NT2/D1 (cell line): ENCODE results near the gene MRPL4.

Experiments used
- DNase-seq: peaks from one replicate; pipeline ENCODE4 v3.0.0-alpha.2; 2011; ENCODE audit warnings: low read depth, low spot score
- H3K27me3 ChIP-seq: 2 replicates; pipeline ENCODE4 v1.6.0; 2011; ENCODE audit warnings: mild to moderate bottlenecking; ENCODE audit not compliant: insufficient read length, insufficient read depth
- H3K36me3 ChIP-seq: 2 replicates; pipeline ENCODE4 v1.6.1; 2011; ENCODE audit warnings: mild to moderate bottlenecking, low read length, mixed read lengths; ENCODE audit not compliant: insufficient read depth, insufficient read length
- H3K4me1 ChIP-seq: 2 replicates; pipeline ENCODE4 v1.5.1; 2011; ENCODE audit not compliant: insufficient read depth, insufficient read length
- H3K4me3 ChIP-seq: 2 replicates; pipeline ENCODE4 v1.5.1; 2011; ENCODE audit warnings: low read depth; ENCODE audit not compliant: insufficient read length
- H3K9ac ChIP-seq: 2 replicates; pipeline ENCODE4 v1.6.0; 2011; ENCODE audit warnings: low read depth; ENCODE audit not compliant: insufficient read length
- H3K9me3 ChIP-seq: 2 replicates; pipeline ENCODE4 v1.5.1; 2011; ENCODE audit warnings: mild to moderate bottlenecking, low read length; ENCODE audit not compliant: insufficient read depth
- SUZ12 ChIP-seq: IDR thresholded peaks from 2 replicates; pipeline ENCODE4 v1.6.1; 2011; ENCODE audit not compliant: insufficient read length, insufficient read depth; ENCODE audit errors: extremely low read depth
- YY1 ChIP-seq: IDR thresholded peaks from 2 replicates; pipeline ENCODE4 v1.6.1; 2011; ENCODE audit not compliant: insufficient read length, insufficient read depth
- ZNF274 ChIP-seq: IDR thresholded peaks from 2 replicates; pipeline ENCODE4 v1.6.1; 2011; ENCODE audit warnings: mild to moderate bottlenecking, low read depth, low read length

Gene MRPL4

DNA sequence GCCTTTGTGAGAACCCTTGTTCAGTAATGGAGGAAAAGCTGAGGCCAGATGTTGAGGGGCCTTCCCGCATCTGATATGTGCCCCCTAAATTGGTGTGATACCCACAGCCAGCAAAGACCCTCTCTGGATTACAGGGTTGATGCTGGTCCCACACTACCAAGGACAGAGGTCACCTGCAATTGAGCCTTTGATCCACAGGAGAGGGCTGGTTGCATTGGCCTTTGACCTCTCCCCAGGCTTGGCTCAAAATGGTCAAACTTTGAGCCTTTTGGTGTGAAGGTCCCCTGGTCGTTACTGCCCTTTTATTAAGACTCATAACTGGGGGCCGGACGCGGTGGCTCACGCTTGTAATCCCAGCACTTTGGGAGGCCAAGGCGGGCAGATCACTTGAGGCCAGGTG, 8.4 kb upstream of the MRPL4 start:
- no peak overlapping the region for H3K4me3 ChIP-seq
- H3K27me3 ChIP-seq: no peaks in the 10 kb centered on the region
- H3K36me3 ChIP-seq: no peaks in the 10 kb centered on the region
- no peak for TF ChIP-seq YY1
- TF ChIP-seq ZNF274: no peak
- H3K9me3 ChIP-seq: no peaks in the 10 kb centered on the region
- H3K9ac ChIP-seq: no peak overlapping the region
- no peak for DNase-seq
- peaks cover 13% of the 10 kb centered on the region for H3K4me1 ChIP-seq

DNA sequence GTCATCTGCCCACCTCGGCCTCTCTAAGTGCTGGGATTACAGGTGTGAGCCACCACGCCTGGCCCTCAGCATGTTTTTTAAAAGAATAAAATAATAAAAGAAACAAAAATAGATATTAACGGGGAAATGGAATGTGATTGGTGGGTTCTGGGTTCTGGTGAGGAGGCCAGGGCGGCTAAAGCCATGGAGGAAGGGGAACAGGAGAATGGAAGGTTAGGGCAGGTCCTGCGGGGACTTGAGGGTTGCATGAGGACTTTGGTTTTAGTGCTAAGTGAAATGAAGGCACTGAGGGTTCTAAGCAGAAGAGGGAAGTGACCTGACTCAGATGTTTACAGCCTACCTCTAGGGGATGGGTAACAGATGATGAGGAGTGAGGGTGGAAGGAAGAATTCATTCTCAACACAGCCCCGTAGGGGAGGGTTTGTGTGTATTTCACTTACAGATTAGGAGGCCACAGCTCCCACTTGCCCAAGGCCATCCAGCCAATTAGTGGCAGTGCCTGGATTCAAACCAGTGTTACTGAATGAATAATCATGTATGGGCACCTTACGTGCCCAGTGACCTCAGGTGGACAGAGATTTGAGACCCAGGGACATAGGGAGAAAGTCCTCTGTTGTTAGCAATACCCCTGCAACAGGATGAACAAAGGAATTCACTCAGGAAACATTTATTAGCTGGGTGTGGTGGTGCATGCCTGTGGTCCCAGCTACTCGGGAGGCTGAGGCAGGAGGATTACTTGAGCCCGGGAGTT, 6.7 kb upstream of the MRPL4 start:
- H3K27me3 ChIP-seq: no peaks in the 10 kb centered on the region
- H3K9ac ChIP-seq: no peak overlapping the region
- DNase-seq: no peak
- no peaks in the 10 kb centered on the region for H3K9me3 ChIP-seq
- H3K4me1 ChIP-seq: peaks cover 13% of the 10 kb centered on the region
- H3K4me3 ChIP-seq: no peak overlapping the region
- TF ChIP-seq SUZ12 (no peak), ZNF274 (no peak), YY1 (no peak)
- no peaks in the 10 kb centered on the region for H3K36me3 ChIP-seq

- no peak overlapping the region for H3K4me3 ChIP-seq
- H3K27me3 ChIP-seq: no peaks in the 10 kb centered on the region
- DNase-seq: no peak
- H3K4me1 ChIP-seq: peaks cover 13% of the 10 kb centered on the region
- no peaks in the 10 kb centered on the region for H3K9me3 ChIP-seq
- TF ChIP-seq ZNF274 (no peak), SUZ12 (no peak), YY1 (no peak)
- H3K9ac ChIP-seq: no peak overlapping the region
- H3K36me3 ChIP-seq: no peaks in the 10 kb centered on the region
Measured at GRCh38 chr19:10246511-10246910, 5.5 kb upstream of the MRPL4 start.

DNA sequence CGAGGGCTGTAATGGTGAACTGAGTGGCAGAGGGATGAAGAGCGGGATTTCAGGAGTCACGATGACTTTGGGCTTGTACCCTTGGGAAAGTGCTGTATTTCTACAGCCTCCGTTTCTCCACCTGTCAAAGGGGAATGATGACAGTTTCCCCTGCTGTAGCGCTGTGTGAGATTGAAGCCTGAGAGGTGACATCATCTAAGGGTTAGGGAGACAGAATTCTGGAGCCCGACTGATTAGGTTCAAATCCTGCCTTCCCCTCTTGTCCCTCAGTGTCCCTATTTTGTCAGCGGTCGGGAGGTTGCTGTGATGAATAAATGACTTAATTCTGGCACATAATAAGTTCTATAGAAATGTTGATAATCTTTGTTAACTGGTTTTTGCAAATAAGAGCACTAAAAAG, 693 bp downstream of the MRPL4 start:
- Histone ChIP-seq H3K9ac (peak overlapping the region; percentile 98), H3K36me3 (peaks cover 41% of the 10 kb centered on the region), H3K4me3 (peak overlapping the region; percentile 99), H3K4me1 (no peaks in the 10 kb centered on the region), H3K27me3 (no peaks in the 10 kb centered on the region), H3K9me3 (no peaks in the 10 kb centered on the region)
- DNase-seq: no peak
- TF ChIP-seq YY1: no peak
- no peak for TF ChIP-seq SUZ12
- TF ChIP-seq ZNF274: no peak

GRCh38 chr19:10254244-10254643, 2.2 kb downstream of the MRPL4 start:
- peaks cover 55% of the 10 kb centered on the region for H3K36me3 ChIP-seq
- peaks cover 4% of the 10 kb centered on the region for H3K4me1 ChIP-seq
- no peak overlapping the region for H3K4me3 ChIP-seq
- no peak overlapping the region for H3K9ac ChIP-seq
- H3K27me3 ChIP-seq: no peaks in the 10 kb centered on the region
- no peaks in the 10 kb centered on the region; the same call in 1 of the 2 replicates for H3K9me3 ChIP-seq
- TF ChIP-seq YY1: no peak
- no peak for TF ChIP-seq SUZ12
- TF ChIP-seq ZNF274: no peak
- DNase-seq: no peak

DNA sequence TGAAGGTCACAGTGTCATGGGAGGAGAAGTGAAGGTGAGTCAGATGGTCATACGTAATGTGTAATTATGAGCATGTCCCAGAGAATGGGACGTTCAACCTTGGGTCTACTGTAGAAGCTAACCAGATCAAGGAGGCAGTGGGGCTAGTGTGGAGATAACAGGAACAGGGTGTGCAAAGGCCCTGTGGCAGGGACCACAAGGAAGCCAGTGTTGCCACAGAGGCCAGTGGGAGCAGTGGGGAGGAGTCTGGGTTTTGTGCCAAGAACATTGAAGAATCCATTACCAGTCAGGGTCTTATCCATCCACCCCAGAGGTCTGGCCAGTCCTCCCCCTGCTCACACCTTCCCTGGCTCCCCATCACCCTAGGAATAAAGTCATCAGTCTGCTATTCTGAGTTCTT, 3.3 kb downstream of the MRPL4 start:
- DNase-seq: no peak
- Histone ChIP-seq H3K27me3 (no peaks in the 10 kb centered on the region), H3K36me3 (peaks cover 65% of the 10 kb centered on the region), H3K4me1 (peaks cover 8% of the 10 kb centered on the region), H3K9me3 (no peaks in the 10 kb centered on the region; the same call in 1 of the 2 replicates), H3K9ac (no peak overlapping the region), H3K4me3 (no peak overlapping the region)
- TF ChIP-seq ZNF274 (no peak), YY1 (no peak)

GRCh38 chr19:10256551-10256950, 4.5 kb downstream of the MRPL4 start:
- Histone ChIP-seq H3K4me3 (no peak overlapping the region), H3K4me1 (peaks cover 9% of the 10 kb centered on the region), H3K9ac (no peak overlapping the region), H3K27me3 (no peaks in the 10 kb centered on the region), H3K36me3 (peaks cover 65% of the 10 kb centered on the region), H3K9me3 (no peaks in the 10 kb centered on the region; the same call in 1 of the 2 replicates)
- TF ChIP-seq YY1 (no peak), SUZ12 (no peak), ZNF274 (no peak)
- no peak for DNase-seq

GRCh38 chr19:10256970-10257615, 5.1 kb downstream of the MRPL4 start:
- TF ChIP-seq SUZ12: no peak
- no peak for TF ChIP-seq ZNF274
- TF ChIP-seq YY1: no peak
- Histone ChIP-seq H3K4me3 (no peak overlapping the region), H3K27me3 (no peaks in the 10 kb centered on the region), H3K36me3 (peaks cover 65% of the 10 kb centered on the region), H3K4me1 (peaks cover 9% of the 10 kb centered on the region), H3K9me3 (no peaks in the 10 kb centered on the region; the same call in 1 of the 2 replicates), H3K9ac (no peak overlapping the region)
- DNase-seq: no peak
